Midbrain (tissue), 1 donor: Measurements from ENCODE around the gene S100A2.
A peak's percentile ranks its signal among the peaks of the same experiment; 100 is the strongest.

Source experiments
- DNase-seq: peaks from one replicate; lab custom pipeline; 2025; lab: John Stamatoyannopoulos, UW

S100A2 gene

GRCh38 chr1:153565529-153566374 lies at the start of gene S100A2:
S100A2 (minus strand) TSS chr1:153565844; CDS start chr1:153563877, 1,967 bp downstream.
- no peak for DNase-seq

- no peak for DNase-seq
These were observed 49.8 kb upstream of the S100A2 start for GRCh38 chr1:153615406-153615805.

- DNase-seq = no peak
These were observed 49.3 kb upstream of the S100A2 start for GRCh38 chr1:153614906-153615305.

GRCh38 chr1:153614189-153614900 lies 48.7 kb upstream of the S100A2 start:
- no peak for DNase-seq

- no peak for DNase-seq
These were observed 47.8 kb upstream of the S100A2 start for GRCh38 chr1:153613406-153613805.

GRCh38 chr1:153612755-153613331 lies 47.2 kb upstream of the S100A2 start, which contains the start of gene S100A16:
S100A16 (minus strand) TSS chr1:153613137; CDS start chr1:153608151, 4,986 bp downstream.
- peak; percentile 39 for DNase-seq

- no peak for DNase-seq
These were observed 46.6 kb upstream of the S100A2 start for GRCh38 chr1:153612111-153612754.

- DNase-seq = no peak
These were observed 45.7 kb upstream of the S100A2 start for GRCh38 chr1:153611356-153611755.

- DNase-seq = no peak
These were observed 45.2 kb upstream of the S100A2 start for GRCh38 chr1:153610811-153611301.

GRCh38 chr1:153610334-153610733 lies 44.7 kb upstream of the S100A2 start:
- no peak for DNase-seq

- no peak for DNase-seq
These were observed 43.9 kb upstream of the S100A2 start for GRCh38 chr1:153609585-153609907.

GRCh38 chr1:153608742-153609584 lies 43.3 kb upstream of the S100A2 start:
- peak; percentile 65 for DNase-seq

GRCh38 chr1:153608089-153608682 lies 42.5 kb upstream of the S100A2 start:
- DNase-seq = no peak

GRCh38 chr1:153607381-153607780 lies 41.7 kb upstream of the S100A2 start:
- no peak for DNase-seq

- DNase-seq = no peak
These were observed 40.5 kb upstream of the S100A2 start for GRCh38 chr1:153606194-153606593.

- DNase-seq = no peak
These were observed 37.1 kb upstream of the S100A2 start for GRCh38 chr1:153602749-153603148.

GRCh38 chr1:153599847-153600246 lies 34.2 kb upstream of the S100A2 start:
- no peak for DNase-seq

GRCh38 chr1:153598309-153599172 lies 32.9 kb upstream of the S100A2 start:
- no peak for DNase-seq

- no peak for DNase-seq
These were observed 31.6 kb upstream of the S100A2 start for GRCh38 chr1:153597206-153597605.

GRCh38 chr1:153592748-153593147 lies 27.1 kb upstream of the S100A2 start:
- peak; percentile 61 for DNase-seq
